Kidney epithelial cell (primary cell): ENCODE measurements around the gene PPM1E. TPM values are rescaled to one million over a fixed set of nuclear protein-coding genes. Genes with fewer than 3 reads are reported as not detected.
"Not testable (repeated sequence)": the region's sequence is repeated elsewhere in the genome, so short reads cannot be mapped to it uniquely, and the experiment has no call there.

Source experiments
- DNase-seq: peaks from one replicate; pipeline ENCODE4 v3.0.0-alpha.2; 2010; ENCODE audit warnings: low read depth
- H3K27me3 ChIP-seq: 2 replicates; pipeline ENCODE4 v1.6.0; 2011; ENCODE audit warnings: low read length; ENCODE audit not compliant: control insufficient read depth, insufficient read depth
- H3K36me3 ChIP-seq: 2 replicates; pipeline ENCODE4 v1.5.1; 2011; ENCODE audit warnings: low read length; ENCODE audit not compliant: control insufficient read depth, insufficient read depth
- H3K4me3 ChIP-seq: 2 replicates; pipeline ENCODE4 v1.5.1; 2011; ENCODE audit warnings: low read depth, mild to moderate bottlenecking, control low read depth, low read length
- total RNA-seq: library from RNA; depleted of rRNA; stranded (reverse); fragments of >200 nt; gene quantifications from 2 replicates; pipeline ENCODE4 v1.2.3, GENCODE V29; 2015
- TF ChIP-seq, protein P1 (sequence below): IDR thresholded peaks from 2 replicates; pipeline ENCODE4 v1.5.1; 2011; ENCODE audit warnings: mild to moderate bottlenecking, moderate library complexity, low read length, control low read depth, inconsistent platforms; ENCODE audit not compliant: insufficient read depth, poor library complexity, severe bottlenecking

The PPM1E gene
- total RNA-seq, 1 donor from 2014 or later, result 2.4 TPM

DNA sequence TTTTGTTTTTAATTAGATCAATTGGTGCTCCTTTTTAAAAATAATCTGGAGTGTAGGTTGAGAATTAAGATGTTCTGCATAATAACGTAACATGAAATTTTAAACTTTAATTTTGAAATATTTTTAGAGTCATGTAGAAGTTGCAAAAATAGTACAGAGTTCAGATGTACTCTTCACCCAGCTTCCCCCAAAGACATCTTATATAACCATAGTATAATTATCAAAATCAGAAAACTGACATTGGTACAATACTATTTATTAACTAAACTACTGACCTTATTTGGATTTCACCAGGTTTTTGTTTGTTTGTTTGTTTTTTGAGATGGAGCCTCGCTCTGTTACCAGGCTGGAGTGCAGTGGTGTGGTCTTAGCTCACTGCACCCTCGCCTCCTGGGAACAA, 76.9 kb downstream of the PPM1E start:
- Histone ChIP-seq H3K4me3 (no peak overlapping the region), H3K27me3 (no peaks in the 10 kb centered on the region), H3K36me3 (no peaks in the 10 kb centered on the region)
- DNase-seq, result no peak
- TF ChIP-seq, protein P1, sequence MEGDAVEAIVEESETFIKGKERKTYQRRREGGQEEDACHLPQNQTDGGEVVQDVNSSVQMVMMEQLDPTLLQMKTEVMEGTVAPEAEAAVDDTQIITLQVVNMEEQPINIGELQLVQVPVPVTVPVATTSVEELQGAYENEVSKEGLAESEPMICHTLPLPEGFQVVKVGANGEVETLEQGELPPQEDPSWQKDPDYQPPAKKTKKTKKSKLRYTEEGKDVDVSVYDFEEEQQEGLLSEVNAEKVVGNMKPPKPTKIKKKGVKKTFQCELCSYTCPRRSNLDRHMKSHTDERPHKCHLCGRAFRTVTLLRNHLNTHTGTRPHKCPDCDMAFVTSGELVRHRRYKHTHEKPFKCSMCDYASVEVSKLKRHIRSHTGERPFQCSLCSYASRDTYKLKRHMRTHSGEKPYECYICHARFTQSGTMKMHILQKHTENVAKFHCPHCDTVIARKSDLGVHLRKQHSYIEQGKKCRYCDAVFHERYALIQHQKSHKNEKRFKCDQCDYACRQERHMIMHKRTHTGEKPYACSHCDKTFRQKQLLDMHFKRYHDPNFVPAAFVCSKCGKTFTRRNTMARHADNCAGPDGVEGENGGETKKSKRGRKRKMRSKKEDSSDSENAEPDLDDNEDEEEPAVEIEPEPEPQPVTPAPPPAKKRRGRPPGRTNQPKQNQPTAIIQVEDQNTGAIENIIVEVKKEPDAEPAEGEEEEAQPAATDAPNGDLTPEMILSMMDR, result no peak

- no peaks in the 10 kb centered on the region for H3K36me3 ChIP-seq
- no peak for DNase-seq
- H3K4me3 ChIP-seq, result no peak overlapping the region
- H3K27me3 ChIP-seq, result no peaks in the 10 kb centered on the region
- TF ChIP-seq, protein P1, result no peak
These were observed 82.0 kb downstream of the PPM1E start for GRCh38 chr17:58837699-58838098.

- TF ChIP-seq, protein P1, result no peak
- Histone ChIP-seq H3K27me3 (no peaks in the 10 kb centered on the region), H3K4me3 (no peak overlapping the region), H3K36me3 (no peaks in the 10 kb centered on the region)
- no peak for DNase-seq
These were observed 85.4 kb downstream of the PPM1E start for GRCh38 chr17:58840820-58841612.

DNA sequence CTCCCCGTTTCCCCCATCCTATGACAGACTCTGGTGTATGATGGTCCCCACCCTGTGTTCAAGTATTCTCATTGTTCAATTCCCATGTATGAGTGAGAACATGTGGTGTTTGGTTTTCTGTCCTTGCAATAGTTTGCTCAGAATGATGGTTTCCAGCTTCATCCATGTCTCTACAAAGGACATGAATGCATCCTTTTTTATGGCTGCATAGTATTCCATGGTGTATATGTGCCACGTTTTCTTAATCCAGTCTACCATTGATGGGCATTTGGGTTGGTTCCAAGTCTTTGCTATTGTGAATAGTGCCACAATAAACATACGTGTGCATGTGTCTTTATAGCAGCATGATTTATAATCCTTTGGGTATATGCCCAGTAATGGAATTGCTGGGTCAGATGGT, 90.8 kb downstream of the PPM1E start:
- not testable (repeated sequence) for H3K27me3 ChIP-seq, DNase-seq, H3K36me3 ChIP-seq, H3K4me3 ChIP-seq

GRCh38 chr17:58850106-58850505, 94.5 kb downstream of the PPM1E start:
- not testable (repeated sequence) for DNase-seq, H3K36me3 ChIP-seq, H3K4me3 ChIP-seq, H3K27me3 ChIP-seq

DNA sequence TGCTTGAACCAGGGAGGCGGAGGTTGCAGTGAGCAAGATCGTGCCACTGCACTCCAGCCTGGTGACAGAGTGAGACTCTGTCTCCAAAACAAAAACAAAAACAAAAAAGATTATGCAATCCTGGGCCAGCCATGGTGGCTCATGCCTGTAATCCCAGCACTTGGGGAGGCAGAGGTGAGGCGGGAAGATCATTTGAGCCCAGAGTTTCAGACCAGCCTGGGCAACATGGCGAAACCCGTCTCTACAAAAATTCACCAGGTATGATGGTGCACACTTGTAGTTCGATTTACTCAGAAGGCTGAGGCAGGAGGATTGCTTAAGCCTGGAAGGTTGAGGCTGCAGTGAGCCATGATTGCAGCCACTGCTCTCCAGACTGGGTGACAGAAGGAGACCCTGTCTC, 109.6 kb downstream of the PPM1E start:
- no peaks in the 10 kb centered on the region for H3K27me3 ChIP-seq
- TF ChIP-seq, protein P1, result no peak
- no peak overlapping the region for H3K4me3 ChIP-seq
- no peaks in the 10 kb centered on the region for H3K36me3 ChIP-seq
- no peak for DNase-seq

DNA sequence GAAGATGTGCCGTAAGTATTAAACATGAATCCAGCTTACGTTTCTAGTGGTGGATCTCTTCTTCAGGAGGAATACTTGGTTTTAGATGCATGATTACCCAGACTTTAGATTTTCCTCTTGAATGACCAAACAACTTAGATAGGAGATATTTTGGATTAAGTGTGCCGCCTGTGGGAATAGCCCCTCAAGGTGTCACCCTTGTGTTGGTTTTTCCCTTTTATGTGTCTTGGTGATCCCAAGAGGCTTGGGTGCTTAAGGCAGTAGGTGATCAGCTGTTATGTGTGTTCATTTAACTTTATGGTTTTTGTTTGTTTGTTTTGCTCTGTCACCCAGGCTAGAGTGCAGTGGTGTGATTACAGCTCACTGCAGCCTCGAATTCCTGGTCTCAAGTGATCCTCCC, 115.1 kb downstream of the PPM1E start:
- H3K27me3 ChIP-seq, result no peaks in the 10 kb centered on the region
- TF ChIP-seq, protein P1, result no peak
- H3K4me3 ChIP-seq, result no peak overlapping the region
- H3K36me3 ChIP-seq, result no peaks in the 10 kb centered on the region
- no peak for DNase-seq
